Gastrocnemius medialis (tissue), 4 donors: ENCODE results near the gene ARHGAP42. TPM values are rescaled to one million over a fixed set of nuclear protein-coding genes. Genes with fewer than 3 reads are reported as not detected.
"Not testable (repeated sequence)": the region's sequence is repeated elsewhere in the genome, so short reads cannot be mapped to it uniquely, and the experiment has no call there.

Experiments
- ATAC-seq, 2 donors: fragments of 150-250 bp; one replicate each; pipeline ENCODE4 v1.9.1; 2016
- DNase-seq, 2 donors: peaks; one replicate each; pipeline ENCODE4 v3.0.0-alpha.2; 2019
- H3K27ac ChIP-seq, 4 donors: fragments of 200-600 bp; sonication (generic); 1 replicate in 1 of 4; 2 replicates in 3 of 4; pipeline ENCODE4 v1.5.1; 2016 to 2018; ENCODE audit warnings: mild to moderate bottlenecking in 2 of 4, moderate library complexity in 1 of 4
- H3K27me3 ChIP-seq, 3 donors: fragments of 200-600 bp; sonication (generic) in 2 of 3; 1 replicate in 1 of 3; 2 replicates in 2 of 3; pipeline versions ENCODE4 v1.5.1 to v1.6.0; 2016 to 2019; ENCODE audit warnings: mild to moderate bottlenecking in 1 of 3, moderate library complexity in 1 of 3
- H3K36me3 ChIP-seq, 2 donors: fragments of 200-600 bp; sonication (generic) in 1 of 2; one replicate each; pipeline ENCODE4 v1.5.1; 2017 to 2018
- H3K4me1 ChIP-seq, 2 donors: fragments of 200-600 bp; sonication (generic) in 1 of 2; one replicate each; pipeline ENCODE4 v1.5.1; 2016 to 2017; ENCODE audit warnings: mild to moderate bottlenecking in 2 of 2
- H3K4me3 ChIP-seq, 4 donors: fragments of 200-600 bp; sonication (generic) in 3 of 4; 1 replicate in 1 of 4; 2 replicates in 3 of 4; pipeline ENCODE4 v1.5.1; 2016 to 2019; ENCODE audit warnings: mild to moderate bottlenecking in 2 of 4
- H3K9me3 ChIP-seq, 3 donors: fragments of 200-600 bp; sonication (generic) in 2 of 3; 1 replicate in 1 of 3; 2 replicates in 2 of 3; pipeline ENCODE4 v1.5.1; 2016 to 2019
- CTCF ChIP-seq, 5 experiments: fragments of 450-650 bp in 3 of 5; fragments of 200-600 bp in 2 of 5; sonication (generic) in 2 of 5; IDR thresholded peaks in 4 of 5; conservative IDR thresholded peaks in 1 of 5; 1 replicate in 4 of 5; 2 replicates in 1 of 5; pipeline ENCODE4 v1.5.1; 2016 to 2019; ENCODE audit warnings: antibody characterized with exemption in 5 of 5, mild to moderate bottlenecking in 3 of 5, moderate library complexity in 3 of 5
- POLR2A ChIP-seq, 2 donors: fragments of 450-650 bp; IDR thresholded peaks; one replicate each; pipeline ENCODE4 v1.6.1; 2017; ENCODE audit warnings: antibody characterized with exemption in 2 of 2, mild to moderate bottlenecking in 2 of 2, moderate library complexity in 2 of 2
- in situ Hi-C, 4 donors: fragments of 200-750 bp; cut with MboI; loops; one replicate each; pipeline versions ENCODE4 v1.15.0 to v1.8.0; 2017; ENCODE audit warnings: low sequenced_read_pairs in 4 of 4
- intact Hi-C: fragments of 100-400 bp; cut with DNase I; formaldehyde crosslinking; loops from one replicate; pipeline ENCODE4 v1.15.1; 2023; ENCODE audit warnings: low total_unique reads
- total RNA-seq, 4 donors: library from RNA; depleted of rRNA; stranded (reverse); fragments of >200 nt; gene quantifications; one replicate each; pipeline versions ENCODE4 v1.1.0 to v1.2.3, GENCODE V29; 2016

Gene ARHGAP42
- total RNA-seq, 4 donors from 2014 or later: 6.0 to 13.9 (median 10.2) TPM

- Histone ChIP-seq H3K27ac (no peak overlapping the region), H3K9me3 (no peaks in the 10 kb centered on the region), H3K4me3 (no peak overlapping the region), H3K36me3 (no peaks in the 10 kb centered on the region), H3K27me3 (no peaks in the 10 kb centered on the region), H3K4me1 (no peaks in the 10 kb centered on the region)
- intact Hi-C loops (no loop called here), in situ Hi-C loops (no loop called here)
- TF ChIP-seq CTCF (IDR thresholded peaks at IDR 0.05 in 4 of 5, conservative IDR thresholded peaks at IDR 0.05 in 1 of 5) (no peak), POLR2A (IDR thresholded peaks at IDR 0.05) (no peak)
- ATAC-seq (no peak), DNase-seq (no peak)
These were observed 322.6 kb downstream of the ARHGAP42 start for GRCh38 chr11:101009690-101010055.

DNA sequence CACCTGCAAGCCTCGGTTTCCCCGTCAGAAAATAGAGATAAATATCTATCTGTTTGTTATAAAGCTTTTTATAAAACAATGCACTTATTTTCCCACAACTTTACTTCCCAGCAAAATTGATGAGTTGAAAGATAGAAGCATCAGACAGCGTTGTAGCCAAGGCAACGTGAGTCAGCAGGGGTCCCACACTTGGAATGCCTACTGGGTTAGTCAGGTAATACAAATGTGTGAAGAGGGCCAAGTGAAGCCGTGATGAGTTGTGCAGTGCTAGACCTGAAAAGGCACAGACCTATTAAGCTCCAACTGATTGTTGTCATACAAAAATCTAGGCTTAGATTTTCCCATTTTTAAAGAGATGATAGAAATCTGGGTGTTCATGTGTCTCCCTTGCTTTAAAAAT, 323.8 kb downstream of the ARHGAP42 start:
- ATAC-seq (no peak), DNase-seq (no peak)
- Histone ChIP-seq H3K4me3 (no peak overlapping the region), H3K9me3 (no peaks in the 10 kb centered on the region), H3K27ac (no peak overlapping the region), H3K36me3 (no peaks in the 10 kb centered on the region), H3K27me3 (no peaks in the 10 kb centered on the region), H3K4me1 (no peaks in the 10 kb centered on the region)
- intact Hi-C loops (no loop called here), in situ Hi-C loops (no loop called here)
- no peak for TF ChIP-seq POLR2A (IDR thresholded peaks at IDR 0.05)
- no peak for TF ChIP-seq CTCF (IDR thresholded peaks at IDR 0.05 in 4 of 5, conservative IDR thresholded peaks at IDR 0.05 in 1 of 5)

- H3K4me1 ChIP-seq: no peaks in the 10 kb centered on the region
- H3K27me3 ChIP-seq: no peaks in the 10 kb centered on the region
- no peaks in the 10 kb centered on the region for H3K36me3 ChIP-seq
- intact Hi-C loops: no loop called here
- ATAC-seq (no peak), DNase-seq (no peak)
- H3K9me3 ChIP-seq: no peaks in the 10 kb centered on the region
- no peak overlapping the region for H3K27ac ChIP-seq
- in situ Hi-C loops: no loop called here
- no peak for TF ChIP-seq POLR2A (IDR thresholded peaks at IDR 0.05)
- TF ChIP-seq CTCF (IDR thresholded peaks at IDR 0.05 in 4 of 5, conservative IDR thresholded peaks at IDR 0.05 in 1 of 5): no peak
- H3K4me3 ChIP-seq: no peak overlapping the region
These were observed 324.8 kb downstream of the ARHGAP42 start for GRCh38 chr11:101011881-101012280.

DNA sequence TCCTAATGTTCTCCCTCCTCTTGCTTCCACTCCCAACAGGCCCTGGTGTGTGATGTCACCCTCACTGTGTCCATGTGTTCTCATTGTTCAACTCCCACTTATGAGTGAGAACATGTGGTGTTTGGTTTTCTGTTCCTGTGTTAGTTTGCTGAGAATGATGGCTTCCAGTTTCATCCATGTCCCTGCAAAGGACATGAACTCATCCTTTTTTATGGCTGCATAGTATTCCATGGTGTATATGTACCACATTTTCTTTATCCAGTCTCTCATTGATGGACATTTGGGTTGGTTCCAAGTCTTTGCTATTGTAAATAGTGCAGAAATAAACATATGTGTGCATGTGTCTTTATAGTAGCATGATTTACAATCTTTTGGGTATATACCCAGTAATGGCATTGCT, 326.6 kb downstream of the ARHGAP42 start:
- DNase-seq, in situ Hi-C loops, intact Hi-C loops, H3K27me3 ChIP-seq, H3K4me3 ChIP-seq, H3K9me3 ChIP-seq, H3K36me3 ChIP-seq, H3K27ac ChIP-seq, ATAC-seq, H3K4me1 ChIP-seq: not testable (repeated sequence)

- in situ Hi-C loops (no loop called here), intact Hi-C loops (no loop called here)
- Histone ChIP-seq H3K9me3 (no peaks in the 10 kb centered on the region), H3K27ac (no peak overlapping the region), H3K27me3 (no peaks in the 10 kb centered on the region), H3K4me3 (no peak overlapping the region), H3K4me1 (no peaks in the 10 kb centered on the region), H3K36me3 (no peaks in the 10 kb centered on the region)
- ATAC-seq: no peak
- TF ChIP-seq CTCF (IDR thresholded peaks at IDR 0.05 in 4 of 5, conservative IDR thresholded peaks at IDR 0.05 in 1 of 5) (no peak), POLR2A (IDR thresholded peaks at IDR 0.05) (no peak)
- DNase-seq: no peak
These were observed 327.7 kb downstream of the ARHGAP42 start for GRCh38 chr11:101014600-101015285.
